HCT116 (cell line): ENCODE results near the gene POLR2H. TPM values are rescaled to one million over a fixed set of nuclear protein-coding genes. Genes with fewer than 3 reads are reported as not detected.

Experiments
- ATAC-seq: fragments of 200-7000 bp; cut with Tn5 transposase; 2 replicates; pipeline ENCODE4 v1.9.1; 2020; ENCODE audit warnings: mild to moderate bottlenecking, moderate library complexity
- BruUV-seq: library from RNA; stranded (reverse); fragments of 400-500 nt; replicated peaks from 2 replicates; lab custom pipeline; 2021; lab: Mats Ljungman, UMichigan
- CTCF ChIA-PET: fragments of 300-600 bp; sonication (Branson Sonifier 250); formaldehyde crosslinking; loops from one replicate; lab custom pipeline; 2021; ENCODE audit warnings: antibody characterized with exemption; lab: Charles Lee
- POLR2A ChIA-PET: fragments of 300-600, 350-600 bp; sonication (Branson Sonifier 250); formaldehyde crosslinking; loops from one replicate; lab custom pipeline; 2021; ENCODE audit warnings: antibody characterized with exemption; lab: Charles Lee
- RAD21 ChIA-PET, 2 experiments: fragments of 300-600 bp; sonication (Branson Sonifier 250); formaldehyde crosslinking; loops; one replicate each; lab custom pipeline; 2023; ENCODE audit warnings: low total read pairs in 2 of 2; ENCODE audit not compliant: uncharacterized antibody in 2 of 2, unreplicated experiment in 2 of 2, low non-redundant PET in 1 of 2; lab: Charles Lee
- DNase-seq: peaks from one replicate; pipeline ENCODE4 v3.0.0-alpha.2; 2010; ENCODE audit warnings: low read depth, low spot score
- H2AFZ ChIP-seq: fragments of 200-600 bp; shearing (Covaris generic), sonication (generic); 2 replicates; pipeline ENCODE4 v1.6.1; 2017; ENCODE audit warnings: low read depth, mixed run types, mixed read lengths, antibody characterized with exemption, low read length; ENCODE audit not compliant: poor library complexity, severe bottlenecking
- H3K27ac ChIP-seq: 2 replicates; pipeline ENCODE4 v1.5.1; 2012; ENCODE audit warnings: low read depth, low read length
- H3K27me3 ChIP-seq: fragments of 200-600 bp; sonication (generic); 2 replicates; pipeline ENCODE4 v1.6.1; 2016; ENCODE audit warnings: mixed run types, low read length, mixed read lengths; ENCODE audit not compliant: insufficient read depth
- H3K36me3 ChIP-seq, 2 experiments: fragments of 200-500 bp in 1 of 2; fragments of 200-600 bp in 1 of 2; sonication (Bioruptor generic) in 1 of 2; sonication (generic) in 1 of 2; 2 replicates each; pipeline versions ENCODE4 v1.5.1 to v1.6.1; 2014 to 2016; ENCODE audit warnings: low read length in 2 of 2, inconsistent platforms in 1 of 2, mixed read lengths in 1 of 2, mixed run types in 1 of 2; ENCODE audit not compliant: insufficient read depth in 2 of 2, control insufficient read depth in 1 of 2
- H3K4me1 ChIP-seq, 2 experiments: fragments of 200-600 bp in 1 of 2; sonication (generic) in 1 of 2; 2 replicates each; pipeline versions ENCODE4 v1.5.1 to v1.6.1; 2012 to 2017; ENCODE audit warnings: low read length in 2 of 2, inconsistent platforms in 1 of 2, mild to moderate bottlenecking in 1 of 2, mixed read lengths in 1 of 2, mixed run types in 1 of 2, moderate library complexity in 1 of 2; ENCODE audit not compliant: insufficient read depth in 2 of 2, control insufficient read depth in 1 of 2
- H3K4me2 ChIP-seq: fragments of 200-600 bp; sonication (generic); 2 replicates; pipeline ENCODE4 v1.6.1; 2017; ENCODE audit warnings: mixed run types, low read length, mixed read lengths
- H3K4me3 ChIP-seq, 2 experiments: fragments of 200-600 bp in 1 of 2; sonication (generic) in 1 of 2; replicated peaks in 1 of 2; 2 replicates each; pipeline ENCODE4 v1.5.1; 2011 to 2016; ENCODE audit warnings: low read length in 2 of 2, control low read depth in 1 of 2, low read depth in 1 of 2, mild to moderate bottlenecking in 1 of 2, mixed read lengths in 1 of 2, mixed run types in 1 of 2
- H3K79me2 ChIP-seq: fragments of 200-600 bp; sonication (generic); 2 replicates; pipeline ENCODE4 v1.6.1; 2017; ENCODE audit warnings: mild to moderate bottlenecking, mixed run types, low read length, moderate library complexity, mixed read lengths; ENCODE audit not compliant: insufficient read depth
- H3K9ac ChIP-seq: fragments of 200-600 bp; sonication (generic); 2 replicates; pipeline ENCODE4 v1.6.1; 2016; ENCODE audit warnings: low read length, mixed read lengths
- H3K9me2 ChIP-seq: fragments of 200-600 bp; sonication (generic), shearing (Covaris generic); 2 replicates; pipeline ENCODE4 v1.6.1; 2017; ENCODE audit warnings: mixed run types, mild to moderate bottlenecking, moderate library complexity; ENCODE audit not compliant: insufficient read depth
- H3K9me3 ChIP-seq, 2 experiments: fragments of 200-500 bp in 1 of 2; fragments of 200-600 bp in 1 of 2; sonication (Bioruptor generic) in 1 of 2; sonication (generic) in 1 of 2; 2 replicates each; pipeline ENCODE4 v1.6.1; 2014 to 2017; ENCODE audit warnings: low read length in 2 of 2, mixed read lengths in 2 of 2, inconsistent platforms in 1 of 2, low read depth in 1 of 2, mild to moderate bottlenecking in 1 of 2, mixed run types in 1 of 2, moderate library complexity in 1 of 2; ENCODE audit not compliant: control insufficient read depth in 1 of 2, insufficient read depth in 1 of 2
- H4K20me1 ChIP-seq: fragments of 200-600 bp; sonication (generic), shearing (Covaris generic); 2 replicates; pipeline ENCODE4 v1.6.1; 2017; ENCODE audit warnings: mixed run types, mild to moderate bottlenecking, moderate library complexity; ENCODE audit not compliant: insufficient read depth
- CBX3 ChIP-seq: IDR thresholded peaks from 2 replicates; pipeline ENCODE4 v1.6.1; 2012; ENCODE audit warnings: low read depth
- ELF1 ChIP-seq: IDR thresholded peaks from 2 replicates; pipeline ENCODE4 v1.6.1; 2012; ENCODE audit warnings: low read depth, borderline replicate concordance
- EZH2 ChIP-seq: fragments of 200-600 bp; sonication (generic); IDR thresholded peaks from 2 replicates; pipeline ENCODE4 v1.6.1; 2017; ENCODE audit warnings: antibody characterized with exemption, mixed run types
- EZH2phosphoT487 ChIP-seq: fragments of 200-600 bp; IDR thresholded peaks from 2 replicates; pipeline ENCODE4 v1.6.1; 2018; ENCODE audit warnings: antibody characterized with exemption, borderline replicate concordance
- FOSL1 ChIP-seq: IDR thresholded peaks from 2 replicates; pipeline ENCODE4 v1.6.1; 2012; ENCODE audit warnings: low read depth
- JUND ChIP-seq: IDR thresholded peaks from 2 replicates; pipeline ENCODE4 v1.6.1; 2012
- POLR2A ChIP-seq: IDR thresholded peaks from 2 replicates; pipeline ENCODE4 v1.7.0; 2011; ENCODE audit warnings: borderline replicate concordance; ENCODE audit not compliant: insufficient read depth, insufficient read length; ENCODE audit errors: extremely low read depth
- RAD21 ChIP-seq: IDR thresholded peaks from 2 replicates; pipeline ENCODE4 v1.6.1; 2012; ENCODE audit warnings: low read depth, mild to moderate bottlenecking
- SIN3A ChIP-seq: IDR thresholded peaks from 2 replicates; pipeline ENCODE4 v1.6.1; 2012; ENCODE audit warnings: low read depth
- SRF ChIP-seq: IDR thresholded peaks from 2 replicates; pipeline ENCODE4 v1.6.1; 2012; ENCODE audit warnings: low read depth
- TCF7L2 ChIP-seq: IDR thresholded peaks from 2 replicates; pipeline ENCODE4 v1.7.0; 2011; ENCODE audit warnings: borderline replicate concordance, inconsistent platforms; ENCODE audit not compliant: insufficient read depth, insufficient read length; ENCODE audit errors: extremely low read depth
- YY1 ChIP-seq: IDR thresholded peaks from 2 replicates; pipeline ENCODE4 v1.6.1; 2011; ENCODE audit warnings: low read length, low read depth, moderate library complexity, mild to moderate bottlenecking; ENCODE audit not compliant: insufficient replicate concordance; ENCODE audit errors: extremely low read depth
- ZNF274 ChIP-seq: fragments of 200-500 bp; sonication (Bioruptor generic); IDR thresholded peaks from 2 replicates; pipeline ENCODE4 v1.6.1; 2014; ENCODE audit warnings: mild to moderate bottlenecking, low read depth, low read length, inconsistent platforms
- intact Hi-C: fragments of 100-400 bp; cut with micrococcal nuclease; formaldehyde crosslinking; loops from 2 replicates; pipeline ENCODE4 v1.10.0; 2022
- total RNA-seq: library from RNA; stranded (reverse); gene quantifications from one replicate; pipeline ENCODE4 v1.2.1, GENCODE V29; 2021; ENCODE audit not compliant: unreplicated experiment
- TF ChIP-seq, protein P1 (sequence below): IDR thresholded peaks from 2 replicates; pipeline ENCODE4 v1.6.1; 2011; ENCODE audit warnings: mild to moderate bottlenecking, low read length, moderate library complexity; ENCODE audit not compliant: insufficient replicate concordance; ENCODE audit errors: extremely low read depth
- TF ChIP-seq, protein P2 (sequence below): IDR thresholded peaks from 2 replicates; pipeline ENCODE4 v1.6.1; 2012
- TF ChIP-seq, protein P3 (sequence below): IDR thresholded peaks from 2 replicates; pipeline ENCODE4 v1.6.1; 2012; ENCODE audit warnings: low read depth

POLR2H gene
- total RNA-seq, 1 experiment from 2014 or later = 156 TPM

DNA sequence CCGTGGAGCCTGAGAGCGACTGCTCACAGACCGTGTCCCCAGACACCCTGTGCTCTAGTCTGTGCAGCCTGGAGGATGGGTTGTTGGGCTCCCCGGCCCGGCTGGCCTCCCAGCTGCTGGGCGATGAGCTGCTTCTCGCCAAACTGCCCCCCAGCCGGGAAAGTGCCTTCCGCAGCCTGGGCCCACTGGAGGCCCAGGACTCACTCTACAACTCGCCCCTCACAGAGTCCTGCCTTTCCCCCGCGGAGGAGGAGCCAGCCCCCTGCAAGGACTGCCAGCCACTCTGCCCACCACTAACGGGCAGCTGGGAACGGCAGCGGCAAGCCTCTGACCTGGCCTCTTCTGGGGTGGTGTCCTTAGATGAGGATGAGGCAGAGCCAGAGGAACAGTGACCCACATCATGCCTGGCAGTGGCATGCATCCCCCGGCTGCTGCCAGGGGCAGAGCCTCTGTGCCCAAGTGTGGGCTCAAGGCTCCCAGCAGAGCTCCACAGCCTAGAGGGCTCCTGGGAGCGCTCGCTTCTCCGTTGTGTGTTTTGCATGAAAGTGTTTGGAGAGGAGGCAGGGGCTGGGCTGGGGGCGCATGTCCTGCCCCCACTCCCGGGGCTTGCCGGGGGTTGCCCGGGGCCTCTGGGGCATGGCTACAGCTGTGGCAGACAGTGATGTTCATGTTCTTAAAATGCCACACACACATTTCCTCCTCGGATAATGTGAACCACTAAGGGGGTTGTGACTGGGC, 16.8 kb upstream of the POLR2H start:
- Histone ChIP-seq H3K9me3 (no peaks in the 10 kb centered on the region), H3K4me2 (no peak overlapping the region), H3K27ac (no peak overlapping the region), H2AFZ (no peak overlapping the region), H3K27me3 (no peaks in the 10 kb centered on the region), H3K79me2 (no peaks in the 10 kb centered on the region), H4K20me1 (no peaks in the 10 kb centered on the region)
- no TSS peak for BruUV-seq
- ChIA-PET RAD21 (no interaction called here), CTCF (interaction anchor here (0.9 to 1.5 kb wide), 7 partner anchors 8 to 449 kb away, joined by 3 to 7 read pairs (median 4); partner anchors contain the start of genes FAM131A and POLR2H), POLR2A (interaction anchor here (0.6 to 0.7 kb wide), 2 partner anchors 17 to 27 kb away, joined by 3 to 6 read pairs; no protein-coding TSS in a partner anchor)
- no peak for ATAC-seq
- intact Hi-C loops = no loop called here
- TF ChIP-seq YY1 = no peak
- no peak for TF ChIP-seq POLR2A
- TF ChIP-seq SIN3A = no peak; the same call in 1 of the 2 replicates
- no peak for TF ChIP-seq RAD21
- TF ChIP-seq, protein P1, sequence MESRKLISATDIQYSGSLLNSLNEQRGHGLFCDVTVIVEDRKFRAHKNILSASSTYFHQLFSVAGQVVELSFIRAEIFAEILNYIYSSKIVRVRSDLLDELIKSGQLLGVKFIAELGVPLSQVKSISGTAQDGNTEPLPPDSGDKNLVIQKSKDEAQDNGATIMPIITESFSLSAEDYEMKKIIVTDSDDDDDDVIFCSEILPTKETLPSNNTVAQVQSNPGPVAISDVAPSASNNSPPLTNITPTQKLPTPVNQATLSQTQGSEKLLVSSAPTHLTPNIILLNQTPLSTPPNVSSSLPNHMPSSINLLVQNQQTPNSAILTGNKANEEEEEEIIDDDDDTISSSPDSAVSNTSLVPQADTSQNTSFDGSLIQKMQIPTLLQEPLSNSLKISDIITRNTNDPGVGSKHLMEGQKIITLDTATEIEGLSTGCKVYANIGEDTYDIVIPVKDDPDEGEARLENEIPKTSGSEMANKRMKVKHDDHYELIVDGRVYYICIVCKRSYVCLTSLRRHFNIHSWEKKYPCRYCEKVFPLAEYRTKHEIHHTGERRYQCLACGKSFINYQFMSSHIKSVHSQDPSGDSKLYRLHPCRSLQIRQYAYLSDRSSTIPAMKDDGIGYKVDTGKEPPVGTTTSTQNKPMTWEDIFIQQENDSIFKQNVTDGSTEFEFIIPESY = no peak
- no peak for TF ChIP-seq ZNF274
- TF ChIP-seq, protein P2, sequence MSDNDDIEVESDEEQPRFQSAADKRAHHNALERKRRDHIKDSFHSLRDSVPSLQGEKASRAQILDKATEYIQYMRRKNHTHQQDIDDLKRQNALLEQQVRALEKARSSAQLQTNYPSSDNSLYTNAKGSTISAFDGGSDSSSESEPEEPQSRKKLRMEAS = no peak
- no peak for TF ChIP-seq EZH2phosphoT487
- no peak for TF ChIP-seq FOSL1
- TF ChIP-seq EZH2 = no peak
- TF ChIP-seq JUND = no peak
- TF ChIP-seq TCF7L2 = no peak
- no peak for TF ChIP-seq SRF
- TF ChIP-seq, protein P3, sequence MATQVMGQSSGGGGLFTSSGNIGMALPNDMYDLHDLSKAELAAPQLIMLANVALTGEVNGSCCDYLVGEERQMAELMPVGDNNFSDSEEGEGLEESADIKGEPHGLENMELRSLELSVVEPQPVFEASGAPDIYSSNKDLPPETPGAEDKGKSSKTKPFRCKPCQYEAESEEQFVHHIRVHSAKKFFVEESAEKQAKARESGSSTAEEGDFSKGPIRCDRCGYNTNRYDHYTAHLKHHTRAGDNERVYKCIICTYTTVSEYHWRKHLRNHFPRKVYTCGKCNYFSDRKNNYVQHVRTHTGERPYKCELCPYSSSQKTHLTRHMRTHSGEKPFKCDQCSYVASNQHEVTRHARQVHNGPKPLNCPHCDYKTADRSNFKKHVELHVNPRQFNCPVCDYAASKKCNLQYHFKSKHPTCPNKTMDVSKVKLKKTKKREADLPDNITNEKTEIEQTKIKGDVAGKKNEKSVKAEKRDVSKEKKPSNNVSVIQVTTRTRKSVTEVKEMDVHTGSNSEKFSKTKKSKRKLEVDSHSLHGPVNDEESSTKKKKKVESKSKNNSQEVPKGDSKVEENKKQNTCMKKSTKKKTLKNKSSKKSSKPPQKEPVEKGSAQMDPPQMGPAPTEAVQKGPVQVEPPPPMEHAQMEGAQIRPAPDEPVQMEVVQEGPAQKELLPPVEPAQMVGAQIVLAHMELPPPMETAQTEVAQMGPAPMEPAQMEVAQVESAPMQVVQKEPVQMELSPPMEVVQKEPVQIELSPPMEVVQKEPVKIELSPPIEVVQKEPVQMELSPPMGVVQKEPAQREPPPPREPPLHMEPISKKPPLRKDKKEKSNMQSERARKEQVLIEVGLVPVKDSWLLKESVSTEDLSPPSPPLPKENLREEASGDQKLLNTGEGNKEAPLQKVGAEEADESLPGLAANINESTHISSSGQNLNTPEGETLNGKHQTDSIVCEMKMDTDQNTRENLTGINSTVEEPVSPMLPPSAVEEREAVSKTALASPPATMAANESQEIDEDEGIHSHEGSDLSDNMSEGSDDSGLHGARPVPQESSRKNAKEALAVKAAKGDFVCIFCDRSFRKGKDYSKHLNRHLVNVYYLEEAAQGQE = no peak
- no peak for TF ChIP-seq ELF1
- TF ChIP-seq CBX3 = no peak
- TF ChIP-seq, all 23 proteins: peak for 0
- no peak for DNase-seq
- Histone ChIP-seq H3K9ac (no peak overlapping the region), H3K36me3 (peaks cover 5 to 9% of the 10 kb centered on the region in 2 experiments; a peak in 2 of 4 replicates), H3K4me3 (no peak overlapping the region), H3K9me2 (no peaks in the 10 kb centered on the region), H3K4me1 (peaks cover 9 to 14% of the 10 kb centered on the region in 2 experiments)
